ENCODE results near the gene PEX12. TPM values are rescaled to one million over a fixed set of nuclear protein-coding genes. Genes with fewer than 3 reads are reported as not detected.

The PEX12 gene
- total and polyA plus RNA-seq, 9 of the 15 experiments (the other 6 are each of a cell fraction or from before 2014, with no cell fraction given): 4.0 to 12.4 (median 6.4) TPM

DNA sequence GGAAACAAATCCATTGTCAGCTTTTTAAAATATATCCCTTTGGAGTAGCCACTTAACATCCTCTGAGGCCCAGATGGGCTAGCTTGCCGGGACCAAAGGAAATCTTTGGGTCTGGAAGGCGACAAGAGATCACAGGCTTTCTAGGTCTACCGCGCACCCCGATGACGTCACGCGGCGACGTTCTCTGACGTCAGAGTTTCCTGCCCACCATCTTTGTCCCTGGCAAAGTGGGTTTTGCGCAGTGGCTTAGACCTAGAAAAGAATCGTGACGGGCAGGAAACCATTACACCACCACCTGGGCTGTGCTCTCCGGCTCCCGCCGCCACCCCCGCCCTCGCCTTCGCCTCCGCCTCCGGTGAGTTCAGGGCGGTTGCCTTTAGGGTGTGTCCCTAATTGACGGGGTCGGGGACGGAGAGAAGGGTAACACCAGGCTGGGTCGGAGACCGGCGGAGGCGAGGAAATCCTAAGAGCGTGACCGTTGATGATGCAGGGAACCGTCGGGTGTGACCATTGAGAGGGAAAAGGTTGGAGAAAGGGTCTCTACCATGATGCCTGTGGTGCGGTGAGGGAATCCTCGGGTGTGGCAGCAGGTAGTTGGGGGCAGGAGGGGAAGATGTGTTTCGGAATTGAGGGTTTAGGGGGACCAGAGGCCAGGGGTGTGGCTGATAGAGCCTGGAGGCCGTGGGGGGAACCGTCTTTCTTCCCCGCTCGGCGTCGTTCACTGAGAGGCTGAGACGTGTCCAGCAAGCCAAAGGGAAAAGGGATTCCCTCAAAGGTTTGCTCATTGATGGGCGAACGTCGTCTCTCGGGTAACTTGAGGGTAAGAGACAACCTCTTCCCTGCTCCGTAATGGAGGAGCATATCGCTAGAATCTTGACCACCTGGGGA lies 8.9 kb upstream of the PEX12 start, which contains the start of gene AP2B1 (continued):
- TF ChIP-seq, protein P1, sequence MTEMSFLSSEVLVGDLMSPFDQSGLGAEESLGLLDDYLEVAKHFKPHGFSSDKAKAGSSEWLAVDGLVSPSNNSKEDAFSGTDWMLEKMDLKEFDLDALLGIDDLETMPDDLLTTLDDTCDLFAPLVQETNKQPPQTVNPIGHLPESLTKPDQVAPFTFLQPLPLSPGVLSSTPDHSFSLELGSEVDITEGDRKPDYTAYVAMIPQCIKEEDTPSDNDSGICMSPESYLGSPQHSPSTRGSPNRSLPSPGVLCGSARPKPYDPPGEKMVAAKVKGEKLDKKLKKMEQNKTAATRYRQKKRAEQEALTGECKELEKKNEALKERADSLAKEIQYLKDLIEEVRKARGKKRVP (CRISPR knock-in tag; IDR thresholded peaks at IDR 0.05): peak; percentile 84
- TF ChIP-seq HLTF (IDR thresholded peaks at IDR 0.05): peak; percentile 91
- TF ChIP-seq MIER1 (IDR thresholded peaks at IDR 0.05; ENCODE audit: low read depth): 0 out of 2 replicates have a peak, but pooled peaks have one; percentile 45
- TF ChIP-seq ZHX1 (conservative IDR thresholded peaks at IDR 0.05; ENCODE audit: low read length): peak; percentile 90; the same call in 1 of the 2 replicates
- TF ChIP-seq ZNF589 (CRISPR knock-in tag; IDR thresholded peaks at IDR 0.05; ENCODE audit: low read depth): 0 out of 2 replicates have a peak, but pooled peaks have one; percentile 72
- TF ChIP-seq, protein P2, sequence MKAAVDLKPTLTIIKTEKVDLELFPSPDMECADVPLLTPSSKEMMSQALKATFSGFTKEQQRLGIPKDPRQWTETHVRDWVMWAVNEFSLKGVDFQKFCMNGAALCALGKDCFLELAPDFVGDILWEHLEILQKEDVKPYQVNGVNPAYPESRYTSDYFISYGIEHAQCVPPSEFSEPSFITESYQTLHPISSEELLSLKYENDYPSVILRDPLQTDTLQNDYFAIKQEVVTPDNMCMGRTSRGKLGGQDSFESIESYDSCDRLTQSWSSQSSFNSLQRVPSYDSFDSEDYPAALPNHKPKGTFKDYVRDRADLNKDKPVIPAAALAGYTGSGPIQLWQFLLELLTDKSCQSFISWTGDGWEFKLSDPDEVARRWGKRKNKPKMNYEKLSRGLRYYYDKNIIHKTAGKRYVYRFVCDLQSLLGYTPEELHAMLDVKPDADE (conservative IDR thresholded peaks at IDR 0.05; ENCODE audit: control insufficient read depth, low read depth, low read length): peak; percentile 90
- no peak; a peak in 1 of 4 replicates for TF ChIP-seq RCOR1 (IDR thresholded peaks at IDR 0.05; ENCODE audit: borderline replicate concordance in 1 of 2, low read depth in 2 of 2, low read length in 2 of 2)
- 0 out of 2 replicates have a peak, but pooled peaks have one; percentile 10 for TF ChIP-seq CC2D1A (IDR thresholded peaks at IDR 0.05)
- TF ChIP-seq CREM (IDR thresholded peaks at IDR 0.05; ENCODE audit: low read depth): peak; percentile 100
- TF ChIP-seq, protein P3, sequence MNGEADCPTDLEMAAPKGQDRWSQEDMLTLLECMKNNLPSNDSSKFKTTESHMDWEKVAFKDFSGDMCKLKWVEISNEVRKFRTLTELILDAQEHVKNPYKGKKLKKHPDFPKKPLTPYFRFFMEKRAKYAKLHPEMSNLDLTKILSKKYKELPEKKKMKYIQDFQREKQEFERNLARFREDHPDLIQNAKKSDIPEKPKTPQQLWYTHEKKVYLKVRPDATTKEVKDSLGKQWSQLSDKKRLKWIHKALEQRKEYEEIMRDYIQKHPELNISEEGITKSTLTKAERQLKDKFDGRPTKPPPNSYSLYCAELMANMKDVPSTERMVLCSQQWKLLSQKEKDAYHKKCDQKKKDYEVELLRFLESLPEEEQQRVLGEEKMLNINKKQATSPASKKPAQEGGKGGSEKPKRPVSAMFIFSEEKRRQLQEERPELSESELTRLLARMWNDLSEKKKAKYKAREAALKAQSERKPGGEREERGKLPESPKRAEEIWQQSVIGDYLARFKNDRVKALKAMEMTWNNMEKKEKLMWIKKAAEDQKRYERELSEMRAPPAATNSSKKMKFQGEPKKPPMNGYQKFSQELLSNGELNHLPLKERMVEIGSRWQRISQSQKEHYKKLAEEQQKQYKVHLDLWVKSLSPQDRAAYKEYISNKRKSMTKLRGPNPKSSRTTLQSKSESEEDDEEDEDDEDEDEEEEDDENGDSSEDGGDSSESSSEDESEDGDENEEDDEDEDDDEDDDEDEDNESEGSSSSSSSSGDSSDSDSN (IDR thresholded peaks at IDR 0.05; ENCODE audit: borderline replicate concordance in 1 of 2, low read depth in 2 of 2, low read length in 2 of 2): peak; percentile 98
- peak; percentile 93 for TF ChIP-seq ETV1 (tag; conservative IDR thresholded peaks at IDR 0.05; ENCODE audit: low read depth)
- TF ChIP-seq, protein P4, sequence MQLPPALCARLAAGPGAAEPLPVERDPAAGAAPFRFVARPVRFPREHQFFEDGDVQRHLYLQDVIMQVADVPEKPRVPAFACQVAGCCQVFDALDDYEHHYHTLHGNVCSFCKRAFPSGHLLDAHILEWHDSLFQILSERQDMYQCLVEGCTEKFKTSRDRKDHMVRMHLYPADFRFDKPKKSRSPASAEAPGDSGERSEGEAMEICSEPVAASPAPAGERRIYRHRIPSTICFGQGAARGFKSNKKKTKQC (CRISPR knock-in tag; IDR thresholded peaks at IDR 0.05): peak; percentile 65; the same call in 1 of the 2 replicates
- TF ChIP-seq BRF2 (IDR thresholded peaks at IDR 0.05; ENCODE audit: borderline replicate concordance, insufficient read depth, insufficient read length): no peak
- TF ChIP-seq DACH1 (IDR thresholded peaks at IDR 0.05; ENCODE audit: partially characterized antibody): peak; percentile 64
- TF ChIP-seq SETDB1 (IDR thresholded peaks at IDR 0.05; ENCODE audit: low read length): no peak
- TF ChIP-seq ARHGAP35 (IDR thresholded peaks at IDR 0.05; ENCODE audit: partially characterized antibody): peak; percentile 63

Measured in K562 (cell line).